Occipital lobe (tissue), 2 donors: Measurements from ENCODE around the gene WLS. TPM values are rescaled to one million over a fixed set of nuclear protein-coding genes. Genes with fewer than 3 reads are reported as not detected.
"Not testable (repeated sequence)": the region's sequence is repeated elsewhere in the genome, so short reads cannot be mapped to it uniquely, and the experiment has no call there.

ENCODE experiments used
- DNase-seq: peaks from one replicate; lab custom pipeline; 2025; lab: John Stamatoyannopoulos, UW
- total RNA-seq: library from RNA; depleted of rRNA; stranded (reverse); fragments of >200 nt; gene quantifications from one replicate; pipeline ENCODE4 v1.2.3, GENCODE V29; 2014

WLS gene
- total RNA-seq, 1 donor from 2014 or later = 29.2 TPM

- DNase-seq = no peak
These were observed 63.7 kb downstream of the WLS start for GRCh38 chr1:68168545-68169171.

GRCh38 chr1:68167211-68167610 is 65.1 kb downstream of the WLS start:
- DNase-seq = no peak

GRCh38 chr1:68166348-68166747 is 66.0 kb downstream of the WLS start:
- DNase-seq = no peak

GRCh38 chr1:68165665-68166064 is 66.7 kb downstream of the WLS start:
- DNase-seq = no peak

- DNase-seq = no peak
These were observed 67.4 kb downstream of the WLS start for GRCh38 chr1:68164918-68165317.

- no peak for DNase-seq
These were observed 69.1 kb downstream of the WLS start for GRCh38 chr1:68163220-68163619.

- no peak for DNase-seq
These were observed 69.6 kb downstream of the WLS start for GRCh38 chr1:68162761-68163160.

GRCh38 chr1:68161672-68162071 is 70.7 kb downstream of the WLS start:
- DNase-seq = not testable (repeated sequence)

GRCh38 chr1:68160935-68161334 is 71.4 kb downstream of the WLS start:
- DNase-seq = not testable (repeated sequence)

- no peak for DNase-seq
These were observed 72.3 kb downstream of the WLS start for GRCh38 chr1:68160021-68160420.

GRCh38 chr1:68158837-68159236 is 73.5 kb downstream of the WLS start:
- DNase-seq = no peak

- no peak for DNase-seq
These were observed 74.9 kb downstream of the WLS start for GRCh38 chr1:68157416-68157815.

GRCh38 chr1:68151690-68152089 is 80.6 kb downstream of the WLS start:
- no peak for DNase-seq

- DNase-seq = no peak
These were observed 82.4 kb downstream of the WLS start for GRCh38 chr1:68149907-68150306.

- no peak for DNase-seq
These were observed 83.1 kb downstream of the WLS start for GRCh38 chr1:68149110-68149798.

- DNase-seq = no peak
These were observed 83.7 kb downstream of the WLS start for GRCh38 chr1:68148631-68149030.

GRCh38 chr1:68147534-68148171 is 84.7 kb downstream of the WLS start:
- DNase-seq = no peak

- DNase-seq = no peak
These were observed 86.8 kb downstream of the WLS start for GRCh38 chr1:68145418-68146126.

GRCh38 chr1:68144856-68145255 is 87.5 kb downstream of the WLS start:
- DNase-seq = no peak

GRCh38 chr1:68143633-68144032 is 88.7 kb downstream of the WLS start:
- no peak for DNase-seq

GRCh38 chr1:68142461-68142860 is 89.9 kb downstream of the WLS start:
- DNase-seq = no peak

- no peak for DNase-seq
These were observed 90.3 kb downstream of the WLS start for GRCh38 chr1:68142036-68142435.
